EH (cell line): ENCODE data around the gene HNRNPF.
"Not testable (repeated sequence)": the region's sequence is repeated elsewhere in the genome, so short reads cannot be mapped to it uniquely, and the experiment has no call there.

Source experiments
- DNase-seq: peaks from one replicate; pipeline ENCODE4 v3.0.0-alpha.2; 2015; ENCODE audit warnings: low read depth

Gene HNRNPF

DNA sequence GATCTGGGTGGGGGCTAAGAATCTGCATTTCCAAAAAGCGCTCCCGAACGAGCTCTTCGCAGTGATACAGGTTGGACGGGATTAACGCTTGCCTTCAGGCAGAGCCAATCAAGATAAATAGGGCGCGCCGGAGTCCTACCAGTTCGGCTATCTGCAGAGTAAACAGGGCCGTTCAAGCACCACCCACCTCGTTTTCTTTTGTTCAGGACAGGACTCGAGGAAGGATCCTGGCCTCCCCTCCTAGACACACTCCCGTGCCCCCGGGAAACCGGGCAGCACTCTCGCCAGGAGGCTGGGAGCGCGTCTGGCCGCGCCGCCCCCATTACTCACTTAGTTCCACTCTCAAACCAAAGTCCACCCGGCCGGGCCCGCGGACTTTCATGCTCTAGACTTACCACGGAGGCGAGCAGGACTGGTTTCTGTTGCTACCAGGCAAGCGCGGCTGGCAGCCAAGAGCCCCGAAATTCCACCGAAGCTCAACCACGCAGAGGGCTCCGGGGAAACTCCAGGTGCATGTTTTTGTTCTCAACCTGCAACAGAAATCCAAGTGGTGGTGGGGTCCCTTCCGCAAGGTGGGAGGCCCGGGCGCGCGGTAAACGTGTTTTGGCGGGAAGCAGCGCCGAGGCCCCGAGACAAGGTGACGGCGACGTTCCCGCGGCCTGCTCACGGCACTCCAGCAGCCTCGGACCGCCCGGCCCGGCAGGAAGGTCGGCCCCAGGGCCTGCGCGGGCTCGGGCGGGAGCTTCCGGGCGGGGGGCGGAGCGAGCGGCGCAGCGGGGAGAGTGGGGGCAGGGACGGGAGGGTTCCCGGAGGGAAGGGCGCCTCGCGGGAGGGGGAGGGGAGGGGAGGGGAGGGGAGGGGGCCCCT, 12.7 kb downstream of the HNRNPF start:
- DNase-seq: peak; percentile 74

DNA sequence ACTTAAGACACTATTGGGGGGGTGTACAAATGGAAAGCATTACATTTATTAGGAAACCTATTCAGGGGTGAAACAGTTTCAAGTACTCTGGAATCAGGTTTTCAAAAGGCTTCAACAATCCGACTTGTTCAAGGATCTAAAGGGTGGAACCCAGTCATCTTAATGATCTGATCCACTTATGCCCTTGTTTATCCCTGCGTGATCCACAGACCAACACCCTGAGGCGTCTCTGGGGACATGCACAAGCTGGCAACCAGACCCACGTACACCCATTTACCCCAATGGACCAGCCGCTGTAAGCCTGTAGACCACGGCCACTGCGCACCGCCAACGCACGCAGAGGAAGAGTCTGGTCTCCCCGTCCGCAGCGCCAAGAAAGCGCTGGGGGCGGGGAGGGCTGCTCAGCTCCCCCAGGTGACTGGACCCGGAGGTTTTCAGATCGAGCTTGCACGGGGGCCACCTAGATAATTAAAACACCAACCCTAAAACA, 13.4 kb downstream of the HNRNPF start:
- peak; percentile 36 for DNase-seq

DNA sequence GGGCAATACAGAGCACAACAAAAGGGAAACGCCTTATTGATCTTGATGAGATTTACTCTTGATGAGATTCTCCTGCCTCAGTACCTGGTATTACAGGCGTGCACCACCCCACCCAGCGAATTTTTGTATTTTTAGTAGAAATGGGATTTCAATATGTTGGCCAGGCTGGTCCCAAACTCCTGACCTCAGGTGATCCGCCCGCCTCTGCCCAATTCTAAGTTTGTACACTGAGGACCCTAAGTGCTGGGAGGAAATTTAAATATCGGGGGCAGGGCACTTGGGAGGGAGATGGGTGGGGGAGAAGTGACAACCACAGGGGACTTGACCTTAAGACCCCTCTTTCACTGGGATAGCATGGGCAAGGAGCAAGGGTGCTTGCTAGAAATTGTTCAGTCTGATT, 14.1 kb downstream of the HNRNPF start:
- DNase-seq: no peak

DNA sequence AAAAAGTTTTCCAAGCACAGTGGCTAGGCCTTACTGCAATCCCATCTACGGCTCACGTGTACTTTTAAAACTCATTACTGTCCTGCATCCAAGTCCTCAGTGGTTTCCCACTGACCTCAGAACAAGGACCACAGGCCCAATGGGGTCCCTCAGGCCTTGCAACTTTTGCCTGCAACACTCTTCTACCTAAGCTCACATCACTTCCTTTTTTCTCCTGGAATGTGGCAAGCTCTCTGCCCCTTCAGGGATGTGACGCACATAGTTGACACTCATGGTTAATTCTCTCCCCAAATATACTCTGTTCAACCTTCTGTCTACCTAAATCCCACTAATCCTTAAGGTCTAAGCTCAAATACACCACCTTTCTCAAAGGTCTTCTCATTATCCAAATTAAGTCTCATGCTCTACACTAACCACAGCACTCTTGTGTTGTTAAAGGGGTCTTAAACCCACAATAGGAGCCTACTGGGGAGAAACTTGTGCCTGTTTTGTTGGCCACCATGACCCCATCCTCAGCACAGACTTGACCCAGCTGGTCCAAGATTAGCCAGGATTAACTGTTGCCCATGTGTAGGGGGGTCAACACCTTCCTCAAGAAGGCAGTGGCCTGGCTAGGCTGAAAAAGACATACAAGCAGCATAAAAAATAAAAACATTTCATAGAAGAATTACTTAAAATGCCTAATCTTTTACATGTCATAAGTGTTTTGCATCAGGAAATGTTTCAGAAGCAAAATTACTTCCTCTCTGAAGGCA, 15.2 kb downstream of the HNRNPF start:
- no peak for DNase-seq

- DNase-seq: not testable (repeated sequence)
These were observed 15.8 kb downstream of the HNRNPF start for GRCh38 chr10:43393186-43393585.

GRCh38 chr10:43392748-43393147, 16.2 kb downstream of the HNRNPF start:
- no peak for DNase-seq

DNA sequence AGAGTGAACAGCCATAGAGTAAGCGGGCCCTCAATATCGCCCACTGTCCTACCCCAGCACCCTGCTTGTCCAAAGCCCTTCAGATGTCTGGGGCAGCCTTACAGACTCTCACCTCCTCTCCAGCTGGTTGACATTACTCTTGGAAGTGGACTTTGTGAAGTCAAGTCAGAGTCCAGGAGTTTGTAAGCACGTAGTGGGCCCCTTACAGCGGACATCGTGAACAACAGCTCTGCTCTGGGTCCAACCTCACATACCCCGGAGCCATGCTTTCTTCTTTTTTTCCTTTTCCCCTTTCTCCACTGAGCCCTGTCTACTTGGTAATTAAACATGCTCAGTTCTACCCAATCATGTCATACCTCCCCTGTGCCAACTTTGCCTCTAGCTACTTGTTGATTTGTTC, 17.5 kb downstream of the HNRNPF start:
- no peak for DNase-seq

DNA sequence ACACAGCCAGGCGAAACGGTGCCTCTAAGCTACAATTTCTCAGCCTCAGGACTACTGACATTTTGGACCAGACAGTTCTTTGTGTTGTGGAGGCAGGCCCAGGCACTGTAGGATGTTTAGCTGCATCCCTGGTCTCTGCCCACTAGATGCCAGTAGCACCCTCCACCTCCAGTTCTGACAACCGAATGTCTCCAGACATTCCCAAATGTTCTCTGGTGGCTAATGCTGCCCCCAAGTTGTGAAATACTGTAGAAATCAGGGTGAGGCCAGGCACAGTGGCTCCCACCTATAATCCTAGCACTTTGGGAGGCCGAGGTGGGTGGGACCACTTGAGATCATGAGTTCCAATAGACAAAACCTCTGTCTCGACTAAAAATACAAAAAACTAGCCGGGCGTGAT, 18.2 kb downstream of the HNRNPF start:
- DNase-seq: peak; percentile 66

GRCh38 chr10:43390333-43390732, 18.7 kb downstream of the HNRNPF start:
- DNase-seq: no peak

DNA sequence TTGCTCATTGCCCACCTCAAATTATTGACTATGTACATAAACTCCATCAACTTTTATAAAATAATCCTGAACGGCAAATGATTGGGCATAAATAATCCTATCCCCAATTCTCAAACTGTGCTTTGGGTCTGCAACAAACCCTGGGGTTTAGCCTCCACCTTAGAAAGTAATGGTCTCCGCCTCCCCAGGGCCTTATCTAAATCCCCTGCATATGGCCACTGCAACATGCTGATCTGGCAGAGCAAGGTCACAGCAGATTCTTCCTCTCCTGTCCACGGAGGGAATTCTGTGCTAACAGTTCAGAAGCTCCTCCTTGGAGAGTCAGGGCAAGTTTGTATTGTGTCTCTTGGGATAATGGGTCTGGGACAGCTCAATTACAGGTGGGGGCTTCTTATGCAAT, 19.1 kb downstream of the HNRNPF start:
- DNase-seq: no peak

DNA sequence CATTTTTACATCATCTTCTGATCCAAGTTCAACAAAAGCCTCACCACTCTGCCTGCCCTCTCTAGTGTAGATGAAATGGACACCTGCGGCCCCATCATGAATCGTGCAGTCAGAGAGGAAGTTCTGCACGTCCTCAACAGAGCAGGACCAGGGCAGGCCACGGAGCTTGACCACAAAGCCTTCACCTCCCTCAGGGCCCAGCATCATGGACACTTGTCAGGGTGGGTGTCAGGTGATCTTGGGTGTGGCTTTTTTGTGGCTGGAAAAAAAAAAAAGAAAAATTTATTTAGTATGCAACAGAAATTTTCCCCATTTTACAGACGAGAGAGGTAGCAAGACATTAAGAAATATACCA, 21.3 kb downstream of the HNRNPF start:
- no peak for DNase-seq

DNA sequence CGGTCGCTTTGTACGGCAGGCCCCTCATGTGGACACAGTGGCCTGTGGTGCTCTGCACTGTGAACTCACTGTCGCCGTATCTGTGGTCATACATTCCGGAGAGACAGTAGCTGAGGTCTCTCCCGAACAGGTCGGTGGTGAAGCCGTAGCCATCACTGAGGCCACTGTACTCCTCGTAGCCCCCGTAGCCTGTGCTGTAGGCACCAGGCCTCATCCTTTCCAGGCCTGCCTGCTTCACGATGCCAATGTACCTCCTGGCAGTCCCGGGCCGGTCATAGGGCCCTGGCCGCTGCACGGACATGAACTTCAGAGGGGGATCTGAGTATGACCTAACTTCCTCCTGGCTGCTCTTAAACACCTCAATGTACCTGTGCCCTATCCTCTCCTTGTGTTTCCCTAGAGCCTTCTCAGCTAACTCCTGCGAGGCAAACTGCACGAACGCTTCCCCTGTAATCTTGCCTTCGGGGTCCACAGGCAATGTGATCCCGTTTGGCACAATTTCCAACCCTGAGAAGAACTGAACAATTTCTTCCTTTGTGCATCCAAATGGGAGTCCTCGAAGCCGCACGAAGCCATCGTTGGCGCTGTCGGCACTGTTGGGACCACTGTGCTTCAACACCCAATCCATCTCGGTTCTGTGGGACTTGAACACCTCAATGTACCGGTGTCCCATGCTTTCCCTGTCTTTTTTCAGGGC, 21.9 kb downstream of the HNRNPF start:
- DNase-seq: no peak

DNA sequence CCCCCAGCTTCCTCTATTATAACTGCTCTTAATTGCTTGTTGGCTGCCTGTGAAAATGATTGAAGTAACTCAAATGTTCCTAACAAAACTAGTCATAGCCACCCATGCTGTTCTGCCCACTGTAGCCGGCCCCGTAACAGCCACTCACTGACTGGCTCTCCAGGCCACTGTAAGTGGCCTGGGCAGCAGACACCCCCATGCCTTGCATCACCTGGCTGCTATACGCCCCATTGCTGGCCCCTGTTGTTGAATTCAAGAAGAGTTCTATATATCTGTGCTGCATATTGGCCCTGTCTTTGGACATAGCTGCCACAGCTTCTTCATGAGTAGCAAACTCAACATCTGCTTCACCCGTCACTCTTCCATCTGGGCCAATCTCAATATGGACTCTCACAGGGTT, 22.4 kb downstream of the HNRNPF start:
- DNase-seq: no peak

DNA sequence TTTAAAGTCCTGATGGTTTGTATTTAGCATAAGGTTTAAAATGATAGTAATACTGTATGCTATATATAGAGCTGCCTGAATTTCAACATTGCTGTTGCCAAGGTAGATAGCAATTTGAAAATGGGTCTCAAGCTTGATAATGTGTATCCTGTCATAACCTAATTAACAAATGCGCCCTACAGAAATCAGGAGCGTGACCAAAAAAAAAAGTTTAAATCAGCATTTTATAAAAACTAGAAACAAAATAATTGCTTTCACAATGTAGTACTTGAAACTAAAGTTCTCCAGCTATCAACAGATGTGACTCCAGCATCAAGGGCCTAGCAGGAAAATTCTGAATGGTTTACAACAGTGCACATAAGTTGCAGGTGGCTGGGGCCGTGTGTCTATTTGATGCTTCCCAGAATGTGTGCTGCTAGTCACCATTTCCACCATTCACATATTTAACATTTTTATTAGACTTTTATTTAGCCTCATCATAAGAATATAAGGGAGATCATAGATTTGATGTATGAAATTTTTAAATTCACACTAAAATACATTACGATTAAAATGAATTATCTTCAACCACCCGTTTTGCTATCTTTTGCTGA, 23.5 kb downstream of the HNRNPF start:
- DNase-seq: no peak

- no peak for DNase-seq
These were observed 24.4 kb downstream of the HNRNPF start for GRCh38 chr10:43384252-43385221.

GRCh38 chr10:43383204-43383971, 25.6 kb downstream of the HNRNPF start:
- peak; percentile 31 for DNase-seq

DNA sequence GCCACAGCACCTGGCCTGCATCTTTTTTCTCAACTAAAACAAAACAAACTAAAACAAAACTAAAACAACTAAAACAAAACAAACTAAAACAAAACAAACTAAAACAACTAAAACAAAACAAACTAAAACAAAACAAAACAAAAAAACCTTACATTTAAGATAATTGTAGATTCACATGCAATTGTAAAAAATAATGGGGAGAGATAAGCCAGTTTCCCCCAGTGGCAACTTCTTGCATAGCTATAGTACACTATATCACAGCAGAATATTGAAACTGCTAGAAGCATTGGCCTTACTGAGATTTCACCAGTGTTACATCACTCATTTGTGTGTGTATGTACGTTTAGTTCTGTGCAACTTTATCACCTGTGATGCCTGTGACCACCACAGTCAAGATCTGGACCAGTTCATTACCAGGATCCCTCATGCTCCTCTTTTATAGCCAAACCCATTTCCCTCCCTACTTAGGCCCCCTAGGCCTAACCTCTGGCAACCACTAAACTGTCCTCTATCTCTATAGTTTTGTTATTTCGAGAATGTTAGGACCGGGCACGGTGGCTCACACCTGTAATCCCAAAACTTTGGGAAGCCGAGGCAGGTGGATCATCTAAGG, 28.3 kb downstream of the HNRNPF start:
- peak; percentile 21 for DNase-seq

GRCh38 chr10:43377424-43377883, 31.5 kb downstream of the HNRNPF start:
- no peak for DNase-seq

- no peak for DNase-seq
These were observed 32.1 kb downstream of the HNRNPF start for GRCh38 chr10:43376828-43377423.
